Measurements from ENCODE around the gene HNRNPC.

- TF ChIP-seq EZH2phosphoT487 (IDR thresholded peaks at IDR 0.05; ENCODE audit: insufficient read depth, low read depth): no peak
- no peak for TF ChIP-seq EZH2 (IDR thresholded peaks at IDR 0.05; ENCODE audit: insufficient read depth, poor library complexity, severe bottlenecking)
Observed at GRCh38 chr14:21191809-21192446, 77.3 kb downstream of the HNRNPC start.
